Fibroblast of pulmonary artery (primary cell): ENCODE measurements around the gene ANKRD44.

Experiments used
- DNase-seq: peaks from one replicate; pipeline ENCODE4 v3.0.0-alpha.2; 2010; ENCODE audit warnings: low read depth
- H3K4me3 ChIP-seq: replicated peaks from 2 replicates; pipeline ENCODE4 v1.5.1; 2011; ENCODE audit warnings: low read depth, mild to moderate bottlenecking, control low read depth, low read length, moderate library complexity
- CTCF ChIP-seq: IDR thresholded peaks from 2 replicates; pipeline ENCODE4 v1.5.1; 2011; ENCODE audit warnings: mild to moderate bottlenecking, control low read depth, low read length, inconsistent platforms; ENCODE audit errors: missing control alignments

ANKRD44 gene

GRCh38 chr2:196961889-196962288, 348.7 kb downstream of the ANKRD44 start:
- no peak for TF ChIP-seq CTCF
- no peak overlapping the region for H3K4me3 ChIP-seq
- DNase-seq: no peak

GRCh38 chr2:196959734-196960338, 350.7 kb downstream of the ANKRD44 start:
- peak; percentile 56 for DNase-seq
- TF ChIP-seq CTCF: no peak
- H3K4me3 ChIP-seq: no peak overlapping the region

- DNase-seq: no peak
- no peak for TF ChIP-seq CTCF
- no peak overlapping the region for H3K4me3 ChIP-seq
Observed at GRCh38 chr2:196959281-196959680, 351.3 kb downstream of the ANKRD44 start.

- H3K4me3 ChIP-seq: no peak overlapping the region
- DNase-seq: no peak
- TF ChIP-seq CTCF: no peak
Observed at GRCh38 chr2:196957881-196958525, 352.6 kb downstream of the ANKRD44 start.

GRCh38 chr2:196957442-196957841, 353.1 kb downstream of the ANKRD44 start:
- H3K4me3 ChIP-seq: no peak overlapping the region
- TF ChIP-seq CTCF: no peak
- DNase-seq: no peak

GRCh38 chr2:196956069-196956468, 354.5 kb downstream of the ANKRD44 start:
- DNase-seq: no peak
- TF ChIP-seq CTCF: no peak
- no peak overlapping the region for H3K4me3 ChIP-seq

- no peak for DNase-seq
- no peak overlapping the region for H3K4me3 ChIP-seq
- no peak for TF ChIP-seq CTCF
Observed at GRCh38 chr2:196955036-196955435, 355.5 kb downstream of the ANKRD44 start.
